ENCODE data around the gene TBCD. TPM values are rescaled to one million over a fixed set of nuclear protein-coding genes. Genes with fewer than 3 reads are reported as not detected.
A peak's percentile ranks its signal among the peaks of the same experiment; 100 is the strongest.

TBCD gene
- total RNA-seq, 2 experiments from 2014 or later = 181 to 186 TPM

GRCh38 chr17:82890339-82890730, 138.5 kb downstream of the TBCD start:
- DNase-seq (no peak), ATAC-seq (ENCODE audit: low read depth) (no peak)
- Mint-ChIP-seq H3K4me3 (no peak overlapping the region), H3K27ac (no peak overlapping the region), H3K27me3 (no peaks in the 10 kb centered on the region), H3K4me1 (peaks cover 49% of the 10 kb centered on the region), H3K36me3 (peaks cover 29% of the 10 kb centered on the region), H3K9me3 (no peaks in the 10 kb centered on the region)
- POLR2A ChIA-PET = no interaction called here

- POLR2A ChIA-PET = interaction anchor here (0.5 kb wide), 1 partner anchor 18 kb away, joined by 3 read pairs; no protein-coding TSS in a partner anchor
- no peaks in the 10 kb centered on the region for H3K27me3 Mint-ChIP-seq
- H3K9me3 Mint-ChIP-seq = no peaks in the 10 kb centered on the region
- no peak for DNase-seq
- H3K36me3 Mint-ChIP-seq = peaks cover 32% of the 10 kb centered on the region
- no peak overlapping the region for H3K27ac Mint-ChIP-seq
- H3K4me3 Mint-ChIP-seq = peak overlapping the region; percentile 15
- peaks cover 46% of the 10 kb centered on the region for H3K4me1 Mint-ChIP-seq
- ATAC-seq (ENCODE audit: low read depth) = no peak
Observed at GRCh38 chr17:82890926-82891678, 139.2 kb downstream of the TBCD start.

- DNase-seq (no peak), ATAC-seq (ENCODE audit: low read depth) (no peak)
- H3K9me3 Mint-ChIP-seq = no peaks in the 10 kb centered on the region
- POLR2A ChIA-PET = interaction anchor here (0.5 to 2.4 kb wide), 3 partner anchors 17 to 48 kb away, joined by 3 to 16 read pairs (median 3); no protein-coding TSS in a partner anchor
- peaks cover 31% of the 10 kb centered on the region for H3K36me3 Mint-ChIP-seq
- H3K27me3 Mint-ChIP-seq = no peaks in the 10 kb centered on the region
- H3K27ac Mint-ChIP-seq = no peak overlapping the region
- peaks cover 40% of the 10 kb centered on the region for H3K4me1 Mint-ChIP-seq
- H3K4me3 Mint-ChIP-seq = peak overlapping the region; percentile 42
Observed at GRCh38 chr17:82891911-82892310, 140.0 kb downstream of the TBCD start.

GRCh38 chr17:82892899-82893565, 141.2 kb downstream of the TBCD start:
- H3K9me3 Mint-ChIP-seq = no peaks in the 10 kb centered on the region

DNA sequence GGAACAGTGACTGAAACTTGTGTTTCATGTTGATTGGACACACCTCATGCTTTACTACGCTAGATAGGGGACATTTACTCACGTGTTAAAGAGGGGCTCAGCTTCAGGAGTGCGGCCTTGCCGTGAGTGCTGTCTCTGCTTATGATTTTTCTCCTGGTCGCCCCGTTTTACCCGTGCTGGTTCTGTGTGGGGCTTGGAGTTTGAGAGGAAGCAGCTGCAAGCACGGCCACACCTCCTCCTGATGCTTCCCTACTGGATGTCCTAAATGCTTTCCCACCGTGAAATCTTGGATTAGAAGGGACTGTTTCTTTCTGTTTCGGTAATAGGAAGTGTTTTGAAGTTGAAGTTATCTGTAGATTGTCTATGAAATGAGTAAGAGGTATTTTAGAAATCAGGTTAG, 141.9 kb downstream of the TBCD start:
- Mint-ChIP-seq H3K27me3 (no peaks in the 10 kb centered on the region), H3K9me3 (no peaks in the 10 kb centered on the region), H3K27ac (peak overlapping the region; percentile 77), H3K36me3 (peaks cover 23% of the 10 kb centered on the region), H3K4me1 (peaks cover 27% of the 10 kb centered on the region), H3K4me3 (peak overlapping the region; percentile 71)
- DNase-seq = no peak
- POLR2A ChIA-PET = interaction anchor here (0.7 to 2.4 kb wide), 3 partner anchors 9 to 30 kb away, joined by 3 to 16 read pairs (median 4); no protein-coding TSS in a partner anchor
- ATAC-seq (ENCODE audit: low read depth) = no peak

More at GRCh38 chr17:82892899-82893565, 141.2 kb downstream of the TBCD start:
- Mint-ChIP-seq H3K27ac (peak overlapping the region; percentile 77), H3K4me1 (peaks cover 29% of the 10 kb centered on the region), H3K36me3 (peaks cover 20% of the 10 kb centered on the region), H3K27me3 (no peaks in the 10 kb centered on the region), H3K4me3 (peak overlapping the region; percentile 71)
- ATAC-seq (ENCODE audit: low read depth) (peak; percentile 92), DNase-seq (peak; percentile 76)
- POLR2A ChIA-PET = interaction anchor here (0.8 to 2.4 kb wide), 2 partner anchors 9 to 29 kb away, joined by 4 to 16 read pairs; no protein-coding TSS in a partner anchor

GRCh38 chr17:82894389-82894788, 142.5 kb downstream of the TBCD start:
- Mint-ChIP-seq H3K9me3 (no peaks in the 10 kb centered on the region), H3K4me3 (peak overlapping the region; percentile 71), H3K27ac (peak overlapping the region; percentile 77), H3K36me3 (peaks cover 24% of the 10 kb centered on the region), H3K4me1 (peaks cover 27% of the 10 kb centered on the region), H3K27me3 (no peaks in the 10 kb centered on the region)
- DNase-seq (no peak), ATAC-seq (ENCODE audit: low read depth) (no peak)
- POLR2A ChIA-PET = interaction anchor here (0.7 to 2.4 kb wide), 2 partner anchors 10 to 30 kb away, joined by 3 to 16 read pairs; no protein-coding TSS in a partner anchor

DNA sequence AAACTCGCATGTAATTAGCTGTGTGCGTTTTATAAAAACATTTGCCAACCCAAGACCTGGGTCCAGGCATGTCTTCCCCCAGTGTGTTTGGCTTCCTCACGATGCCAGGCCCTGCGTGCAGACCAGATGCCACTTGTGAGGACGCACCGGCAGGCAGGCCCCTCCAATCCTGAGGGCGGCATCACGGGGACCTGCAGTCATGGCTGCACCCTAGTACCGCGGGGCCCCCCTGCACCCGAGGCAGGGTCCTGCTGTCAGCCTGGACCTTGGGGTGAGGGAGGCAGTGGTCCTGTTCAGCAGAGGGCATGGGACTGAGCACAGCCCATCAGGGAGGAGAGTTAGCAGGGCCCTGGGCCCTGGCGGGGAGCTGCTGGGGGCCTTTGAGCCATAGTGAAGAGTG, 143.2 kb downstream of the TBCD start:
- Mint-ChIP-seq H3K9me3 (no peaks in the 10 kb centered on the region), H3K4me1 (peaks cover 30% of the 10 kb centered on the region), H3K36me3 (peaks cover 24% of the 10 kb centered on the region), H3K27ac (no peak overlapping the region), H3K27me3 (no peaks in the 10 kb centered on the region), H3K4me3 (no peak overlapping the region)
- DNase-seq (no peak), ATAC-seq (ENCODE audit: low read depth) (no peak)
- POLR2A ChIA-PET = no interaction called here

GRCh38 chr17:82896071-82897000, 144.5 kb downstream of the TBCD start:
- POLR2A ChIA-PET = interaction anchor here (0.7 to 1.2 kb wide), 4 partner anchors 13 to 304 kb away, joined by 3 to 6 read pairs (median 4); no protein-coding TSS in a partner anchor
- Mint-ChIP-seq H3K9me3 (no peaks in the 10 kb centered on the region), H3K36me3 (peaks cover 21% of the 10 kb centered on the region), H3K4me1 (peaks cover 32% of the 10 kb centered on the region), H3K4me3 (no peak overlapping the region), H3K27ac (no peak overlapping the region), H3K27me3 (no peaks in the 10 kb centered on the region)
- ATAC-seq (ENCODE audit: low read depth) (no peak), DNase-seq (no peak)

DNA sequence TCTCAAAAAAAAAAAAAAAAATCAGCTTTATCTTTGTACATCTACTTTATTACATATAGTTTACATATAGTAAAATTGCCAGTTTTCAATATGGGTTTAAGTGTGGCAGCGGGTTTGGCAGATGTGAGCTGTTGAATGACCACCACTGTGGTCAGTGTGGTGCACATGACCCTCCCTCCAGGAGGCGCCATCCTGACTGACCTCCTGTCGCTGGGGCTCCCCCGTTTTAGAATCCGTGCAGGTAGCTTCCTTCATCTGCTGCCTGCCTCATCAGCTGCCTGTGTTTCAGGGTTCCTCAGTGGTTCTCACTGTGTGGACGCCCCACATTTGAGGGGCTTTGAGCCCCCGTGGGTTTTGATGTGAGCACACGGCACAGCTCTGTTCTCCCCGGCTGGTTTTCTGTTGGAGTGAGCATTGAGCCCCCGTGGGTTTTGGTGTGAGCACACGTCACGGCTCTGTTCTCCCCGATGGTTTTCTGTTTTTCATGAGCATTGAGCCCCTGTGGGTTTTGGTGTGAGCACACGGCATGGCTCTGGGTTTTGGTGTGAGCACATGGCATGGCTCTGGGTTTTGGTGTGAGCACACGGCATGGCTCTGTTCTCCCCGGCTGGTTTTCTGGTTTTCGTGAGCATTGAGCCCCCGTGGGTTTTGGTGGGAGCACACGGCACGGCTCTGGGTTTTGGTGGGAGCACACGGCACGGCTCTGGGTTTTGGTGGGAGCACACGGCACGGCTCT, 145.8 kb downstream of the TBCD start:
- ATAC-seq (ENCODE audit: low read depth) = no peak

GRCh38 chr17:82898976-82899514, 147.2 kb downstream of the TBCD start:
- peaks cover 15% of the 10 kb centered on the region for H3K36me3 Mint-ChIP-seq
- no peak for DNase-seq
- ATAC-seq (ENCODE audit: low read depth) = no peak
- H3K27ac Mint-ChIP-seq = no peak overlapping the region
- no peaks in the 10 kb centered on the region for H3K9me3 Mint-ChIP-seq
- no peak overlapping the region for H3K4me3 Mint-ChIP-seq
- H3K27me3 Mint-ChIP-seq = no peaks in the 10 kb centered on the region
- POLR2A ChIA-PET = no interaction called here
- H3K4me1 Mint-ChIP-seq = peaks cover 13% of the 10 kb centered on the region

More for the DNA sequence above, 145.8 kb downstream of the TBCD start:
- POLR2A ChIA-PET = interaction anchor here (0.6 kb wide), 1 partner anchor 137 kb away, joined by 3 read pairs; no protein-coding TSS in a partner anchor
- no peaks in the 10 kb centered on the region for H3K9me3 Mint-ChIP-seq
- peaks cover 20% of the 10 kb centered on the region for H3K36me3 Mint-ChIP-seq
- peaks cover 25% of the 10 kb centered on the region for H3K4me1 Mint-ChIP-seq
- no peak overlapping the region for H3K4me3 Mint-ChIP-seq
- DNase-seq = no peak
- H3K27ac Mint-ChIP-seq = no peak overlapping the region
- no peaks in the 10 kb centered on the region for H3K27me3 Mint-ChIP-seq

GRCh38 chr17:82899941-82900340, 148.1 kb downstream of the TBCD start:
- no peak overlapping the region for H3K4me3 Mint-ChIP-seq
- H3K4me1 Mint-ChIP-seq = peaks cover 8% of the 10 kb centered on the region
- H3K36me3 Mint-ChIP-seq = peaks cover 15% of the 10 kb centered on the region
- no peaks in the 10 kb centered on the region for H3K9me3 Mint-ChIP-seq
- POLR2A ChIA-PET = no interaction called here
- no peaks in the 10 kb centered on the region for H3K27me3 Mint-ChIP-seq
- no peak overlapping the region for H3K27ac Mint-ChIP-seq
- no peak for ATAC-seq (ENCODE audit: low read depth)
- DNase-seq = no peak

GRCh38 chr17:82900741-82901140, 148.9 kb downstream of the TBCD start:
- no peak for DNase-seq
- H3K4me1 Mint-ChIP-seq = peaks cover 6% of the 10 kb centered on the region
- H3K4me3 Mint-ChIP-seq = no peak overlapping the region
- no peaks in the 10 kb centered on the region for H3K27me3 Mint-ChIP-seq
- ATAC-seq (ENCODE audit: low read depth) = no peak
- POLR2A ChIA-PET = no interaction called here
- no peaks in the 10 kb centered on the region for H3K9me3 Mint-ChIP-seq
- H3K27ac Mint-ChIP-seq = no peak overlapping the region
- peaks cover 10% of the 10 kb centered on the region for H3K36me3 Mint-ChIP-seq
